Activated T-helper 2 cell treated with anti-CD3 and anti-CD28 coated beads, Interferon-gamma antibody, Interleukin-2, Interleukin-4, amounts not matched to agents 10 μg/mL and 5 μg/mL and 100 μg/mL, durations not matched to agents 14 hours and 24 hours and 36 hours (primary cell): Measurements from ENCODE around the gene ODAD3. TPM values are rescaled to one million over a fixed set of nuclear protein-coding genes. Genes with fewer than 3 reads are reported as not detected.

ENCODE experiments used
- DNase-seq: peaks from one replicate; pipeline ENCODE4 v3.0.0; 2021; ENCODE audit warnings: low spot score
- H3K27ac Mint-ChIP-seq: one replicate; pipeline ENCODE4 v1.8.0; 2021; ENCODE audit warnings: mixed read lengths
- H3K27me3 Mint-ChIP-seq: one replicate; pipeline ENCODE4 v1.8.0; 2021; ENCODE audit warnings: low read depth, mixed read lengths
- H3K36me3 Mint-ChIP-seq: one replicate; pipeline ENCODE4 v1.8.0; 2021; ENCODE audit warnings: low read depth, mixed read lengths
- H3K4me1 Mint-ChIP-seq: one replicate; pipeline ENCODE4 v1.8.0; 2021; ENCODE audit warnings: low read depth, mixed read lengths
- H3K4me3 Mint-ChIP-seq: one replicate; pipeline ENCODE4 v1.8.0; 2021; ENCODE audit warnings: low read depth, mild to moderate bottlenecking, moderate library complexity, mixed read lengths
- H3K9me3 Mint-ChIP-seq: one replicate; pipeline ENCODE4 v1.8.0; 2021; ENCODE audit warnings: mixed read lengths
- intact Hi-C: fragments of 100-400 bp; cut with micrococcal nuclease; formaldehyde crosslinking; loops from one replicate; pipeline ENCODE4 v1.15.1; 2023
- total RNA-seq: library from RNA; stranded (reverse); gene quantifications from 2 replicates; pipeline ENCODE4 v1.2.3, GENCODE V29; 2022

ODAD3 gene
- total RNA-seq, result 0.37 TPM in 1 of 2 replicates, not detected in the other

- DNase-seq, result peak; percentile 99
- Mint-ChIP-seq H3K27ac (peak within 1 kb of the TSS; percentile 89), H3K36me3 (peaks cover 36% of the 10 kb centered on the region), H3K27me3 (no peaks in the 10 kb centered on the region), H3K4me1 (peaks cover 7% of the 10 kb centered on the region), H3K4me3 (peak within 1 kb of the TSS; percentile 96), H3K9me3 (no peaks in the 10 kb centered on the region)
- intact Hi-C loops, result loop anchor here (1.0 to 2.0 kb wide), 7 partner anchors 47 to 564 kb away; partner anchors contain the start of genes CARM1, ECSIT, SWSAP1 and ZNF653
Measured at GRCh38 chr19:11435057-11435832, at the start of gene ODAD3, which contains the start of gene PRKCSH. TSS of gene ODAD3 (minus strand) at chr19:11435121. CDS start at chr19:11435016, 105 bp downstream. TSS of gene PRKCSH (plus strand) at chr19:11435635. CDS start at chr19:11436118, 483 bp downstream.

GRCh38 chr19:11483366-11484111, 48.6 kb upstream of the ODAD3 start:
- H3K36me3 Mint-ChIP-seq, result peaks cover 4% of the 10 kb centered on the region
- peak overlapping the region; percentile 79 for H3K27ac Mint-ChIP-seq
- no peak for DNase-seq
- peaks cover 17% of the 10 kb centered on the region for H3K4me1 Mint-ChIP-seq
- no peaks in the 10 kb centered on the region for H3K9me3 Mint-ChIP-seq
- H3K4me3 Mint-ChIP-seq, result peak overlapping the region; percentile 81
- intact Hi-C loops, result loop anchor here (5.0 kb wide), 1 partner anchor 61 kb away; no protein-coding TSS in a partner anchor
- H3K27me3 Mint-ChIP-seq, result peaks cover 18% of the 10 kb centered on the region

- Mint-ChIP-seq H3K4me3 (peak overlapping the region; percentile 81), H3K27ac (peak overlapping the region; percentile 85), H3K36me3 (peaks cover 4% of the 10 kb centered on the region), H3K27me3 (peaks cover 28% of the 10 kb centered on the region), H3K9me3 (no peaks in the 10 kb centered on the region), H3K4me1 (peaks cover 17% of the 10 kb centered on the region)
- DNase-seq, result peak; percentile 84
- intact Hi-C loops, result loop anchor here (1.0 to 5.0 kb wide), 4 partner anchors 23 to 101 kb away; partner anchors contain the start of genes ODAD3, PRKCSH and ZNF653
Measured at GRCh38 chr19:11482384-11483050, 47.6 kb upstream of the ODAD3 start.

- peaks cover 17% of the 10 kb centered on the region for H3K4me1 Mint-ChIP-seq
- H3K4me3 Mint-ChIP-seq, result peak overlapping the region; percentile 81
- H3K9me3 Mint-ChIP-seq, result no peaks in the 10 kb centered on the region
- intact Hi-C loops, result loop anchor here (1.0 to 5.0 kb wide), 4 partner anchors 24 to 100 kb away; partner anchors contain the start of genes ODAD3, PRKCSH and ZNF653
- peaks cover 35% of the 10 kb centered on the region for H3K27me3 Mint-ChIP-seq
- H3K36me3 Mint-ChIP-seq, result peaks cover 4% of the 10 kb centered on the region
- peak overlapping the region; percentile 85 for H3K27ac Mint-ChIP-seq
- DNase-seq, result peak; percentile 76
Measured at GRCh38 chr19:11481534-11482383, 46.8 kb upstream of the ODAD3 start.

GRCh38 chr19:11480715-11481533, 46.0 kb upstream of the ODAD3 start, which contains the start of gene ELAVL3:
TSS of gene ELAVL3 (minus strand) at chr19:11481046. CDS start at chr19:11480608, 438 bp downstream.
- Mint-ChIP-seq H3K4me3 (peak within 1 kb of the TSS; percentile 81), H3K36me3 (peaks cover 4% of the 10 kb centered on the region), H3K27me3 (peaks cover 39% of the 10 kb centered on the region), H3K4me1 (peaks cover 17% of the 10 kb centered on the region), H3K9me3 (no peaks in the 10 kb centered on the region), H3K27ac (no peak within 1 kb of the TSS)
- intact Hi-C loops, result loop anchor here (5.0 kb wide), 1 partner anchor 59 kb away; no protein-coding TSS in a partner anchor
- DNase-seq, result no peak

GRCh38 chr19:11479898-11480714, 45.2 kb upstream of the ODAD3 start:
- no peak overlapping the region for H3K27ac Mint-ChIP-seq
- peaks cover 4% of the 10 kb centered on the region for H3K36me3 Mint-ChIP-seq
- intact Hi-C loops, result loop anchor here (5.0 kb wide), 1 partner anchor 58 kb away; no protein-coding TSS in a partner anchor
- no peak overlapping the region for H3K4me3 Mint-ChIP-seq
- no peak for DNase-seq
- H3K9me3 Mint-ChIP-seq, result no peaks in the 10 kb centered on the region
- H3K4me1 Mint-ChIP-seq, result peaks cover 17% of the 10 kb centered on the region
- H3K27me3 Mint-ChIP-seq, result peaks cover 39% of the 10 kb centered on the region

- intact Hi-C loops, result no loop called here
Measured at GRCh38 chr19:11479090-11479897, 44.4 kb upstream of the ODAD3 start.

GRCh38 chr19:11478167-11479089, 43.5 kb upstream of the ODAD3 start:
- Mint-ChIP-seq H3K27ac (no peak overlapping the region), H3K4me1 (peaks cover 17% of the 10 kb centered on the region), H3K4me3 (no peak overlapping the region), H3K27me3 (peaks cover 43% of the 10 kb centered on the region), H3K36me3 (peaks cover 4% of the 10 kb centered on the region), H3K9me3 (no peaks in the 10 kb centered on the region)
- intact Hi-C loops, result no loop called here
- no peak for DNase-seq

More at GRCh38 chr19:11479090-11479897, 44.4 kb upstream of the ODAD3 start:
- Mint-ChIP-seq H3K4me1 (peaks cover 17% of the 10 kb centered on the region), H3K27ac (no peak overlapping the region), H3K4me3 (peak overlapping the region; percentile 33), H3K9me3 (no peaks in the 10 kb centered on the region), H3K27me3 (peaks cover 39% of the 10 kb centered on the region), H3K36me3 (peaks cover 4% of the 10 kb centered on the region)
- DNase-seq, result peak; percentile 22

- intact Hi-C loops, result no loop called here
- peaks cover 35% of the 10 kb centered on the region for H3K27me3 Mint-ChIP-seq
- no peak for DNase-seq
- no peak overlapping the region for H3K27ac Mint-ChIP-seq
- H3K36me3 Mint-ChIP-seq, result no peaks in the 10 kb centered on the region
- H3K4me3 Mint-ChIP-seq, result no peak overlapping the region
- peaks cover 3% of the 10 kb centered on the region for H3K4me1 Mint-ChIP-seq
- no peaks in the 10 kb centered on the region for H3K9me3 Mint-ChIP-seq
Measured at GRCh38 chr19:11475861-11476260, 40.9 kb upstream of the ODAD3 start.
